Stomach (tissue), 4 donors: Measurements from ENCODE around the gene EXT2.

ENCODE experiments used
- CTCF ChIP-seq, 7 experiments: fragments of 450-650 bp in 4 of 7; fragments of 200-600 bp in 3 of 7; sonication (generic) in 3 of 7; IDR thresholded peaks; one replicate each; pipeline ENCODE4 v1.5.1; 2016 to 2019; ENCODE audit warnings: antibody characterized with exemption in 7 of 7, control low read depth in 2 of 7, mild to moderate bottlenecking in 1 of 7
- EP300 ChIP-seq: sonication (generic); formaldehyde crosslinking; IDR thresholded peaks from one replicate; pipeline ENCODE4 v1.6.1; 2017; ENCODE audit warnings: antibody characterized with exemption
- POLR2A ChIP-seq, 4 donors: fragments of 450-650 bp; IDR thresholded peaks; one replicate each; pipeline ENCODE4 v1.6.1; 2016; ENCODE audit warnings: antibody characterized with exemption in 4 of 4, control low read depth in 2 of 4, mild to moderate bottlenecking in 1 of 4, moderate library complexity in 1 of 4
- POLR2AphosphoS5 ChIP-seq, 3 donors: sonication (generic); formaldehyde crosslinking; IDR thresholded peaks; one replicate each; pipeline ENCODE4 v1.6.1; 2016; ENCODE audit warnings: antibody characterized with exemption in 3 of 3

DNA sequence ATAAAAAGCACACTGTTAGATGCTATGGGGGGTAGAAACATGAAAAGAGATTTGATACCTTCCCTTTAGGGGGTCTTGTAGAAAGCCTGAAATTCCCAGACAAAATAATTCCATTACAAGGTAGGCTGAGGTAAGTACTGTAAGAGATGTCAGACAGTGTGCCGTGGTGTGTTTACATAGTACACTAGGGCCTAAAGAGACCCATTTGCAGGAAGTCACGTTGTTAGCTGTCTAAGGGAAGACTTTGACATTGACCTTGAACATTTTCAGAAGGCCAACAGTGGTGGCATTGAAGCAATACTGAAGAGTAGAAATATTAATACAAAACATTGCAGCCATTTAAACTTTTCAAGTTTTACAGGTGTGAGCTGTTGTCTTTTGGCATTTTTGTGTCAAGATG, 30.8 kb downstream of the EXT2 start:
- TF ChIP-seq CTCF (IDR thresholded peaks at IDR 0.05), result no peak
- TF ChIP-seq POLR2AphosphoS5 (IDR thresholded peaks at IDR 0.05), result no peak
- no peak for TF ChIP-seq EP300
- no peak for TF ChIP-seq POLR2A (IDR thresholded peaks at IDR 0.05)
